IMR-90 (cell line): ENCODE measurements around the gene UBTD1. TPM values are rescaled to one million over a fixed set of nuclear protein-coding genes. Genes with fewer than 3 reads are reported as not detected.

Source experiments
- ATAC-seq: fragments of 200-7000 bp; cut with Tn5 transposase; 2 replicates; pipeline ENCODE4 v1.9.1; 2020; ENCODE audit warnings: low read depth, mild to moderate bottlenecking, moderate library complexity
- BruUV-seq: library from RNA; stranded (reverse); fragments of 400-500 nt; replicated peaks from 2 replicates; lab custom pipeline; 2021; lab: Mats Ljungman, UMichigan
- CTCF ChIA-PET: fragments of 300-600 bp; formaldehyde crosslinking; extraction: SDS; loops from one replicate; lab custom pipeline; 2021; ENCODE audit warnings: antibody characterized with exemption; lab: Yijun Ruan, JAX
- POLR2A ChIA-PET: fragments of 300-600 bp; sonication (Branson Sonifier 250); formaldehyde crosslinking; loops from one replicate; lab custom pipeline; 2022; ENCODE audit warnings: antibody characterized with exemption; ENCODE audit not compliant: unreplicated experiment; lab: Charles Lee
- DNase-seq: peaks from one replicate; pipeline ENCODE4 v3.0.0; 2013
- H2AFZ ChIP-seq: replicated peaks from 2 replicates; pipeline ENCODE3; 2013; ENCODE audit warnings: low read length, mild to moderate bottlenecking; ENCODE audit not compliant: poor library complexity
- H2AK5ac ChIP-seq: 2 replicates; pipeline ENCODE4 v1.6.1; 2013; ENCODE audit warnings: low read depth, low read length, inconsistent platforms
- H2AK9ac ChIP-seq: replicated peaks from 2 replicates; pipeline ENCODE3; 2013; ENCODE audit warnings: mild to moderate bottlenecking, low read depth, low read length, moderate library complexity; ENCODE audit not compliant: poor library complexity
- H2BK120ac ChIP-seq: 2 replicates; pipeline ENCODE4 v1.6.1; 2013; ENCODE audit warnings: low read depth, low read length, inconsistent platforms
- H2BK15ac ChIP-seq: 3 replicates; pipeline ENCODE4 v1.6.1; 2013; ENCODE audit warnings: low read depth, low read length, inconsistent platforms
- H2BK20ac ChIP-seq: 2 replicates; pipeline ENCODE4 v1.6.1; 2013; ENCODE audit warnings: low read depth, mild to moderate bottlenecking, inconsistent platforms, low read length, moderate library complexity
- H2BK5ac ChIP-seq: 2 replicates; pipeline ENCODE4 v1.6.1; 2013; ENCODE audit warnings: mild to moderate bottlenecking, low read depth, low read length, inconsistent platforms; ENCODE audit not compliant: poor library complexity, severe bottlenecking
- H3K14ac ChIP-seq: replicated peaks from 2 replicates; pipeline ENCODE4 v1.6.1; 2013; ENCODE audit warnings: low read depth, low read length, inconsistent platforms
- H3K18ac ChIP-seq: 2 replicates; pipeline ENCODE4 v1.6.1; 2013; ENCODE audit warnings: low read depth, low read length, control low read depth
- H3K23ac ChIP-seq: 2 replicates; pipeline ENCODE4 v1.6.1; 2013; ENCODE audit warnings: low read depth, low read length, inconsistent platforms
- H3K27ac ChIP-seq: 2 replicates; pipeline ENCODE4 v1.5.1; 2013; ENCODE audit warnings: mild to moderate bottlenecking, control low read depth, low read length; ENCODE audit not compliant: insufficient read depth
- H3K27me3 ChIP-seq: 2 replicates; pipeline ENCODE4 v1.6.1; 2013; ENCODE audit warnings: low read length; ENCODE audit not compliant: control insufficient read depth, insufficient read depth
- H3K36me3 ChIP-seq: 2 replicates; pipeline ENCODE4 v1.6.1; 2013; ENCODE audit warnings: low read length, mixed read lengths; ENCODE audit not compliant: control insufficient read depth, insufficient read depth
- H3K4ac ChIP-seq: 2 replicates; pipeline ENCODE4 v1.6.1; 2013; ENCODE audit warnings: low read depth, low read length, inconsistent platforms
- H3K4me1 ChIP-seq: 2 replicates; pipeline ENCODE4 v1.6.1; 2013; ENCODE audit warnings: low read length, mixed read lengths; ENCODE audit not compliant: control insufficient read depth, insufficient read depth
- H3K4me2 ChIP-seq: 2 replicates; pipeline ENCODE4 v1.6.1; 2013; ENCODE audit warnings: low read depth, mild to moderate bottlenecking, control low read depth, low read length, moderate library complexity
- H3K4me3 ChIP-seq: 2 replicates; pipeline ENCODE4 v1.5.1; 2013; ENCODE audit warnings: low read depth, mild to moderate bottlenecking, control low read depth, low read length, moderate library complexity; ENCODE audit not compliant: insufficient read depth
- H3K56ac ChIP-seq: 2 replicates; pipeline ENCODE4 v1.6.1; 2013; ENCODE audit warnings: low read length, inconsistent platforms; ENCODE audit not compliant: insufficient read depth; ENCODE audit errors: extremely low read depth
- H3K79me1 ChIP-seq, 2 experiments: 2 replicates each; pipeline ENCODE4 v1.6.1; 2013; ENCODE audit warnings: low read length in 2 of 2, inconsistent platforms in 1 of 2, low read depth in 1 of 2
- H3K9ac ChIP-seq: 2 replicates; pipeline ENCODE4 v1.6.1; 2013; ENCODE audit warnings: low read depth, low read length, control low read depth
- H3K9me1 ChIP-seq: 2 replicates; pipeline ENCODE4 v1.6.1; 2013; ENCODE audit warnings: low read length, inconsistent platforms; ENCODE audit not compliant: insufficient read depth
- H3K9me3 ChIP-seq: 2 replicates; pipeline ENCODE4 v1.6.1; 2013; ENCODE audit warnings: low read length; ENCODE audit not compliant: control insufficient read depth, insufficient read depth
- H4K20me1 ChIP-seq: 2 replicates; pipeline ENCODE4 v1.6.1; 2013; ENCODE audit warnings: low read length, inconsistent platforms; ENCODE audit not compliant: insufficient read depth
- H4K5ac ChIP-seq: 2 replicates; pipeline ENCODE4 v1.6.1; 2013; ENCODE audit warnings: mild to moderate bottlenecking, low read depth, low read length, control low read depth
- H4K8ac ChIP-seq, 2 experiments: 2 replicates each; pipeline ENCODE4 v1.6.1; 2013; ENCODE audit warnings: low read depth in 2 of 2, low read length in 2 of 2, control low read depth in 1 of 2, inconsistent platforms in 1 of 2
- H4K91ac ChIP-seq: 2 replicates; pipeline ENCODE4 v1.6.1; 2013; ENCODE audit warnings: low read depth, low read length, inconsistent platforms; ENCODE audit not compliant: insufficient read depth
- CEBPB ChIP-seq: IDR thresholded peaks from 2 replicates; pipeline ENCODE4 v1.6.1; 2012; ENCODE audit warnings: low read depth, low read length, improper control_type of control experiment
- CHD1 ChIP-seq: IDR thresholded peaks from 2 replicates; pipeline ENCODE4 v1.6.1; 2012; ENCODE audit warnings: low read depth, low read length, improper control_type of control experiment
- CTCF ChIP-seq: conservative IDR thresholded peaks from 2 replicates; pipeline ENCODE4 v1.5.1; 2012; ENCODE audit warnings: mild to moderate bottlenecking, low read depth, low read length, improper control_type of control experiment
- ELK1 ChIP-seq: fragments of 150-350 bp; IDR thresholded peaks from 2 replicates; pipeline ENCODE4 v1.6.1; 2016; ENCODE audit warnings: low read depth, mild to moderate bottlenecking, low read length, moderate library complexity, borderline replicate concordance
- FOS ChIP-seq: fragments of 150-350 bp; IDR thresholded peaks from 2 replicates; pipeline ENCODE4 v1.6.1; 2016; ENCODE audit warnings: low read depth, low read length
- MAFK ChIP-seq: IDR thresholded peaks from 2 replicates; pipeline ENCODE4 v1.6.1; 2012; ENCODE audit warnings: low read depth, low read length, improper control_type of control experiment
- MAZ ChIP-seq: IDR thresholded peaks from 2 replicates; pipeline ENCODE4 v1.6.1; 2012; ENCODE audit warnings: low read depth, mild to moderate bottlenecking, low read length, improper control_type of control experiment, moderate library complexity, borderline replicate concordance
- MXI1 ChIP-seq: IDR thresholded peaks from 2 replicates; pipeline ENCODE4 v1.6.1; 2012; ENCODE audit warnings: low read depth, mild to moderate bottlenecking, low read length, moderate library complexity, borderline replicate concordance
- NFE2L2 ChIP-seq: fragments of 150-350 bp; IDR thresholded peaks from 2 replicates; pipeline ENCODE4 v1.6.1; 2016; ENCODE audit warnings: low read depth, mild to moderate bottlenecking, low read length
- POLR2A ChIP-seq: IDR thresholded peaks from 2 replicates; pipeline ENCODE4 v1.6.1; 2012; ENCODE audit warnings: mild to moderate bottlenecking, low read depth, low read length
- RCOR1 ChIP-seq: IDR thresholded peaks from 2 replicates; pipeline ENCODE4 v1.6.1; 2012; ENCODE audit warnings: mild to moderate bottlenecking, low read length, improper control_type of control experiment; ENCODE audit not compliant: insufficient replicate concordance
- RFX5 ChIP-seq: IDR thresholded peaks from 2 replicates; pipeline ENCODE4 v1.8.0; 2012; ENCODE audit warnings: low read depth, mild to moderate bottlenecking, low read length, moderate library complexity
- SMC3 ChIP-seq: fragments of 150-350 bp; IDR thresholded peaks from 2 replicates; pipeline ENCODE4 v1.6.1; 2016; ENCODE audit warnings: low read depth, mild to moderate bottlenecking, antibody characterized with exemption, low read length, moderate library complexity
- WGBS, 2 experiments: methylation state at CpG; one replicate each; pipeline versions ENCODE4 v1.1.5 to v1.1.7; 2013; ENCODE audit warnings: missing lambda C conversion rate in 2 of 2; ENCODE audit not compliant: insufficient read length in 1 of 2; ENCODE audit errors: extremely low coverage in 2 of 2; 5-methylcytosine and 5-hydroxymethylcytosine counted together
- dilution Hi-C: fragments of 300-500 bp; cut with HindIII; formaldehyde crosslinking; loops from one replicate; pipeline ENCODE4 v1.14.3; 2018; ENCODE audit warnings: low sequenced_read_pairs; ENCODE audit not compliant: unreplicated experiment
- in situ Hi-C: fragments of 300-500 bp; cut with MboI; formaldehyde crosslinking; loops from 3 replicates; pipeline ENCODE4 v1.14.3; 2019; ENCODE audit warnings: low sequenced_read_pairs, inconsistent platforms, mixed read lengths
- intact Hi-C: fragments of 100-400 bp; cut with micrococcal nuclease; formaldehyde crosslinking; loops from 2 replicates; pipeline ENCODE4 v1.10.0; 2022
- polyA plus RNA-seq, 3 experiments: library from polyadenylated mRNA; depleted of rRNA; stranded (reverse); fragments of >200 nt; gene quantifications; 2 replicates each; pipeline ENCODE4 v1.2.3, GENCODE V29; 2012; ENCODE audit warnings: low replicate concordance in 1 of 3
- total RNA-seq: library from RNA; depleted of rRNA; stranded (reverse); fragments of >200 nt; gene quantifications from 2 replicates; pipeline ENCODE4 v1.2.3, GENCODE V29; 2012

Gene UBTD1
- total and polyA plus RNA-seq, 2 of the 4 experiments (the other 2 are of a cell fraction), result 21.9 to 44.9 TPM

GRCh38 chr10:97525086-97525485, 26.4 kb downstream of the UBTD1 start:
- DNase-seq, result no peak
- Histone ChIP-seq H3K4me1 (no peaks in the 10 kb centered on the region), H3K23ac (no peak overlapping the region), H3K9me3 (no peaks in the 10 kb centered on the region), H3K36me3 (peaks cover 2% of the 10 kb centered on the region; the same call in 1 of the 2 replicates), H2BK15ac (no peak overlapping the region), H3K9ac (no peak overlapping the region), H3K14ac (no peak overlapping the region), H3K18ac (no peak overlapping the region), H3K56ac (no peak overlapping the region), H3K4me2 (no peak overlapping the region), H3K4ac (no peak overlapping the region), H3K27me3 (no peaks in the 10 kb centered on the region), H4K91ac (no peak overlapping the region), H2AK9ac (no peak overlapping the region), H4K8ac (no peak overlapping the region), H2BK120ac (no peak overlapping the region), H3K9me1 (peaks cover 12% of the 10 kb centered on the region), H3K4me3 (no peak overlapping the region), H2AFZ (no peak overlapping the region), H3K27ac (no peak overlapping the region), H2AK5ac (no peak overlapping the region), H2BK20ac (no peak overlapping the region), H3K79me1 (peaks cover 30 to 64% of the 10 kb centered on the region in 2 experiments), H2BK5ac (no peak overlapping the region), H4K5ac (no peak overlapping the region), H4K20me1 (peaks cover 63% of the 10 kb centered on the region)
- 100% methylated on average over 1 of the region's 5 CpGs; no CpG with 5 or more reads in 1 of the 2 experiments for WGBS, 2 experiments
- BruUV-seq, result no TSS peak
- POLR2A ChIA-PET, result no interaction called here
- TF ChIP-seq CTCF (no peak), MXI1 (no peak), MAFK (no peak), FOS (no peak), NFE2L2 (no peak), POLR2A (no peak), CEBPB (no peak), CHD1 (no peak), ELK1 (no peak), RCOR1 (no peak), SMC3 (no peak), MAZ (no peak), RFX5 (no peak)
- in situ Hi-C loops, result no loop called here
- CTCF ChIA-PET, result no interaction called here
- intact Hi-C loops, result no loop called here
- dilution Hi-C loops, result no loop called here
- ATAC-seq, result no peak
